ENCODE measurements around the gene NHLH1. TPM values are rescaled to one million over a fixed set of nuclear protein-coding genes. Genes with fewer than 3 reads are reported as not detected.

The NHLH1 gene
- total RNA-seq, 1 experiment from 2014 or later = 1.6 TPM

GRCh38 chr1:160421881-160422280 is 55.0 kb downstream of the NHLH1 start:
- Mint-ChIP-seq H3K4me1 (ENCODE audit: low read depth, unreplicated experiment) (no peaks in the 10 kb centered on the region), H3K27me3 (ENCODE audit: unreplicated experiment) (peaks cover 66% of the 10 kb centered on the region), H3K27ac (ENCODE audit: unreplicated experiment) (no peak overlapping the region), H3K9me3 (ENCODE audit: low read depth, unreplicated experiment) (no peaks in the 10 kb centered on the region), H3K4me3 (ENCODE audit: low read depth, unreplicated experiment) (no peak overlapping the region), H3K36me3 (ENCODE audit: insufficient read depth, unreplicated experiment) (no peaks in the 10 kb centered on the region)
- no peak for TF ChIP-seq CTCF (IDR thresholded peaks at IDR 0.05; ENCODE audit: unreplicated experiment)
- DNase-seq = no peak
- intact Hi-C loops (cut with micrococcal nuclease; ENCODE audit: unreplicated experiment) = no loop called here
- CTCF ChIA-PET = no interaction called here
- no TSS peak for BruUV-seq (replicated peaks)

Other genes with a start within 250 kb of the NHLH1 start
- not detected in 2 replicates for gene ATP1A4, start 215.5 kb upstream of the NHLH1 start, total RNA-seq (2022)
- not detected in 2 replicates for gene CASQ1, start 176.5 kb upstream of the NHLH1 start, total RNA-seq (2022)
- gene PEA15, start 161.7 kb upstream of the NHLH1 start, total RNA-seq (2022) = 128 and 153 TPM in 2 replicates
- 119 and 126 TPM in 2 replicates for gene DCAF8, start 104.5 kb upstream of the NHLH1 start, total RNA-seq (2022)
- gene PEX19, start 81.9 kb upstream of the NHLH1 start, total RNA-seq (2022) = 64.0 and 70.3 TPM in 2 replicates
- 195 and 208 TPM in 2 replicates for gene COPA, start 23.8 kb upstream of the NHLH1 start, total RNA-seq (2022)
- gene NCSTN, start 23.7 kb upstream of the NHLH1 start, total RNA-seq (2022) = 128 and 135 TPM in 2 replicates
- gene VANGL2, start 33.5 kb downstream of the NHLH1 start, total RNA-seq (2022) = 2.0 and 2.3 TPM in 2 replicates
- gene SLAMF6, start 156.2 kb downstream of the NHLH1 start, total RNA-seq (2022) = not detected in 2 replicates
- gene CD84, start 212.4 kb downstream of the NHLH1 start, total RNA-seq (2022) = not detected in 2 replicates